Measurements from ENCODE around the gene TIMM23B.
"Not testable (repeated sequence)": the region's sequence is repeated elsewhere in the genome, so short reads cannot be mapped to it uniquely, and the experiment has no call there.

The TIMM23B gene

GRCh38 chr10:49948737-49949136, 6.9 kb downstream of the TIMM23B start:
- not testable (repeated sequence) for H3K27me3 Mint-ChIP-seq; H3K4me3 Mint-ChIP-seq; H3K9me3 Mint-ChIP-seq (ENCODE audit: low read depth); H3K27ac Mint-ChIP-seq; H3K36me3 Mint-ChIP-seq
- H3K4me1 Mint-ChIP-seq (ENCODE audit: low read depth) = peaks cover 20% of the 10 kb centered on the region

- H3K27me3 Mint-ChIP-seq; H3K36me3 Mint-ChIP-seq; H3K9me3 Mint-ChIP-seq (ENCODE audit: low read depth); H3K27ac Mint-ChIP-seq; H3K4me3 Mint-ChIP-seq: not testable (repeated sequence)
- peaks cover 12% of the 10 kb centered on the region for H3K4me1 Mint-ChIP-seq (ENCODE audit: low read depth)
Measured at GRCh38 chr10:49952006-49952405, 10.2 kb downstream of the TIMM23B start.

DNA sequence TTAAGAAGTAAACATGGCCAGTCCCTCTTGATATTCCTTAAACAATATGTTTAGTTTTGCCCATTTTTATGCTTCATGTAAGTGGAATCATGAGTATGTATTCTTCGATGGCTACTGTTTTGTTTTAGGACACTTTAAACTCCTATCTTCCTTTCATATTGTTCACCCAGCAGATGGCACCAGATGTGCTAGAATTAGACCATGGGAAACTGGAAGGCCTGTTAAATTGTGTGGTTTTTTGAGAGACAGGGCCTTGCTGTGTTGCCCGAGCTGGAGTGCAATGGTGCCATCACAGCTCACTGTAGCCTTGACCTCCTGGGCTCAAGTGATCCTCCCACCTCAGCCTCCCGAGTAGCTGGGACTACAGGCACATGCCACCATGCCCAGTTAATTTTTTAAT, 11.3 kb downstream of the TIMM23B start:
- not testable (repeated sequence) for H3K4me3 Mint-ChIP-seq; H3K27ac Mint-ChIP-seq; H3K27me3 Mint-ChIP-seq; H3K9me3 Mint-ChIP-seq (ENCODE audit: low read depth); H3K36me3 Mint-ChIP-seq
- H3K4me1 Mint-ChIP-seq (ENCODE audit: low read depth) = peaks cover 14% of the 10 kb centered on the region

DNA sequence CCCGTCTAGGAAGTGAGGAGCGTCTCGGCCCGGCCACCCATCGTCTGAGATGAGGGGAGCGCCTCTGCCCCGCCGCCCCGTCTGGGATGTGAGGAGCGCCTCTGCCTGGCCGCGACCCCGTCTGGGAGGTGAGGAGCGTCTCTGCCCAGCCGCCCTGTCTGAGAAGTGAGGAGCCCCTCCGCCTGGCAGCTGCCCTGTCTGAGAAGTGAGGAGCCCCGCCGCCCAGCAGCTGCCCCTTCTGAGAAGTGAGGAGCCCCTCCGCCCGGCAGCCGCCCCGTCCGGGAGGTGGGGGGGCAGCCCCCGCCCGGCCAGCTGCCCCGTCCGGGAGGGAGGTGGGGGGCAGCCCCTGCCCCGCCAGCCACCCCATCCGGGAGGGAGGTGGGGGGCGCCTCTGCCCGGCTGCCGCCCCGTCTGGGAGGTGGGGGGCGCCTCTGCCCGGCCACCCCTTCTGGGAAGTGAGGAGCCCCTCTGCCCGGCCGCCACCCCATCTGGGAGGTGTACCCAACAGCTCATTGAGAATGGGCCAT, 28.5 kb downstream of the TIMM23B start:
- H3K27me3 Mint-ChIP-seq; H3K36me3 Mint-ChIP-seq; H3K27ac Mint-ChIP-seq; H3K4me1 Mint-ChIP-seq (ENCODE audit: low read depth); H3K9me3 Mint-ChIP-seq (ENCODE audit: low read depth); H3K4me3 Mint-ChIP-seq: not testable (repeated sequence)

DNA sequence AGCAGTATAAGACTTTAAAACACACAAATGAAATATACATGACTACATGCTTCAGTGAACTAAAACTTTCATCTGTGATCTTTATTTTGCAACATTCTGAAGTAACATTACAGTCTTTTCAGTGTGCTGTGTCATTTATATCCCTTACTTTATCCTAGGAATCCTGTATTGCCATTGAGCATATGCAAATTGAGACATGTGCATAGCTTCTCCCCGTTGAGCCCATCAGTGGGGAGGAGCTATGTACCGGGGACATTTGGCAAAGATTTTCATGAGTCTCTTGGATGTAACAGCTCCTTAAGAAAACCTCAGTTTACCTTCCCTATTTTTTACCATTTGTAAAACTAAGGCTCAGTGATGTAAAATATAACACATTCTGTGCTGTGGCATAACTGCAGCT, 29.6 kb downstream of the TIMM23B start:
- not testable (repeated sequence) for H3K27ac Mint-ChIP-seq; H3K4me3 Mint-ChIP-seq; H3K9me3 Mint-ChIP-seq (ENCODE audit: low read depth); H3K36me3 Mint-ChIP-seq; H3K4me1 Mint-ChIP-seq (ENCODE audit: low read depth); H3K27me3 Mint-ChIP-seq

DNA sequence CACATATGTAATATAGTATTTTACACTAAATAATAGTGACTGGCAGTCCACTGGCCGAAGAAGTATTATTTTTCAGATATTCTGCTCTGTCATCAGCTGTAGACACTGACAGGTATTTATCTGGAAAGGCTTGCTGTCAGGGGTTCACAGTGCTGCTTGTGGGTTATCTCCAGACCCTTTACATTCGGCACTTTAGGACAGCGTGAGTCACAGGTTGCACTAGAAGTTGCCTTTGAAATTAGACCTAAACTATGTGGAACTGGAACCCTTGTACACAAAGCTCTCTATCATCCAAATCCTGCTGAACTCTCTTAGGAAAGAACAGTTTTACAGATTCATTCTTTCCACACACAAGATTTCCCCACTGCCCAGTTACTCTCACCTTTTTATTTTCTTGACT, 30.2 kb downstream of the TIMM23B start:
- H3K4me3 Mint-ChIP-seq; H3K27me3 Mint-ChIP-seq; H3K36me3 Mint-ChIP-seq; H3K27ac Mint-ChIP-seq; H3K9me3 Mint-ChIP-seq (ENCODE audit: low read depth); H3K4me1 Mint-ChIP-seq (ENCODE audit: low read depth): not testable (repeated sequence)

- H3K4me3 Mint-ChIP-seq; H3K4me1 Mint-ChIP-seq (ENCODE audit: low read depth); H3K27me3 Mint-ChIP-seq; H3K9me3 Mint-ChIP-seq (ENCODE audit: low read depth); H3K27ac Mint-ChIP-seq; H3K36me3 Mint-ChIP-seq: not testable (repeated sequence)
Measured at GRCh38 chr10:49977756-49978155, 35.9 kb downstream of the TIMM23B start.

DNA sequence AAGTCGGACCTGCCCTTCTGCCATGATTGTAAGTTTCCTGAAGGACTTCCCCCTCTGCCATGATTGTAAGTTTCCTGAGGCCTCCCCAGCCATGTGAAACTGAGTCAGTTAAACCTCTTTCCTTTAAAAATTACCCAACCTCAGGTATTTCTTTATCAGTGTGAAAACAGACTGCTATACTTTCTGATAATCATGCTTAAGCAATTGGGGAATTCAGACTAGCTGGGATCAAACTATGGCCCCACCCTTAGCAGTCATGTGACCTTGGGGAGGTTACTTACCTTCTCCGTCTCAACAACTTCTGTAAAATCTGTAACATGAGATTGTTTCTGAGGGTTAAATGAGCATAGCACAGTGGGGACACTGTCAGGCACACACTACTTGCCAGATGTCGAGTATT, 45.4 kb downstream of the TIMM23B start:
- H3K4me3 Mint-ChIP-seq; H3K4me1 Mint-ChIP-seq (ENCODE audit: low read depth); H3K27me3 Mint-ChIP-seq; H3K36me3 Mint-ChIP-seq; H3K27ac Mint-ChIP-seq; H3K9me3 Mint-ChIP-seq (ENCODE audit: low read depth): not testable (repeated sequence)

DNA sequence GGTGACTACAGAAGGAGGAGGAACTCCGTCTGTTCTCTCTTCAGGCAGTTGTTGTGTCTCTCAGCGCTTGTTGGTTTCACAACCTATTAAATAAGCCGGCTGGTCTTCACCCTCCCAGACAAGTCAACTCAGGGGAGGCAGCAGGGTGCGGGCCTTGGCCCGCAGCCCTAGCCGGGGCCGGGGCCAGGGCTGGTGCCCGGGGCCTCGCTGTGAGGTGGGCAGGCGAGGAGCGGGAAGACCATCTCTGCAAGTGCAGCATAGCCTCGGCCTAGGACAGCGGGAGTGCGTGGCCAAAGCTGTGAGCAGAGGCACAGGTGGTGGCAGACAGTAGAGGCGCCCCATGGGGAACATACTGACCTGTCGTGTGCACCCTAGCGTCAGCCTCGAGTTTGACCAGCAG, 46.5 kb downstream of the TIMM23B start, which contains the start of gene AGAP6:
Gene AGAP6 (plus strand): TSS at position 31 of the 400 bp plus-strand sequence. CDS start 310 bp downstream, at position 341.
- not testable (repeated sequence) for H3K9me3 Mint-ChIP-seq (ENCODE audit: low read depth); H3K4me1 Mint-ChIP-seq (ENCODE audit: low read depth); H3K36me3 Mint-ChIP-seq; H3K27ac Mint-ChIP-seq; H3K27me3 Mint-ChIP-seq; H3K4me3 Mint-ChIP-seq

DNA sequence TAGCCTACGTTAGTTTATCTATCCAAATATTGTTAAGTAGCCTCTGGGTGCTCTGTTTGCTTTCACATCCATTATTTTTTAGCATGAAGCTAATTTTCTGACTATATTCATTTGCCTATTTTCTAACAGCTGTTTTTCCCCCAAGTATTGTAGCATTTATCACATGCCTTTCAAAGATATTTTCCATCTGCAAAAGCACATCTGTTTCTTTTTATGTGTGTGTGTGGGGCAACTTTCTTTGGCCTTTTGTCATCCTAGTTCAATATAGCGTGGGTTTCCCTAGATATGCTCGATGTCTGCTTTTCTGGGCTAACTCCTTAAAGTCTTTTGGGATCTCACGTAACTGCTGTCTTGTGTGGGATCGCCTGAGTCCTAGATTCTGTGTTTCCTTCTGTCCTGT, 53.5 kb downstream of the TIMM23B start:
- not testable (repeated sequence) for H3K9me3 Mint-ChIP-seq (ENCODE audit: low read depth); H3K27ac Mint-ChIP-seq; H3K4me3 Mint-ChIP-seq; H3K36me3 Mint-ChIP-seq; H3K27me3 Mint-ChIP-seq; H3K4me1 Mint-ChIP-seq (ENCODE audit: low read depth)

GRCh38 chr10:50014024-50014423, 72.2 kb downstream of the TIMM23B start:
- H3K27ac Mint-ChIP-seq; H3K4me3 Mint-ChIP-seq; H3K36me3 Mint-ChIP-seq; H3K27me3 Mint-ChIP-seq; H3K4me1 Mint-ChIP-seq (ENCODE audit: low read depth); H3K9me3 Mint-ChIP-seq (ENCODE audit: low read depth): not testable (repeated sequence)

GRCh38 chr10:50015596-50016220, 73.9 kb downstream of the TIMM23B start:
- not testable (repeated sequence) for H3K9me3 Mint-ChIP-seq (ENCODE audit: low read depth); H3K27me3 Mint-ChIP-seq; H3K27ac Mint-ChIP-seq; H3K4me3 Mint-ChIP-seq; H3K4me1 Mint-ChIP-seq (ENCODE audit: low read depth); H3K36me3 Mint-ChIP-seq

- not testable (repeated sequence) for H3K27ac Mint-ChIP-seq; H3K9me3 Mint-ChIP-seq (ENCODE audit: low read depth); H3K36me3 Mint-ChIP-seq; H3K4me3 Mint-ChIP-seq; H3K27me3 Mint-ChIP-seq; H3K4me1 Mint-ChIP-seq (ENCODE audit: low read depth)
Measured at GRCh38 chr10:50016926-50017325, 75.1 kb downstream of the TIMM23B start.

- H3K9me3 Mint-ChIP-seq (ENCODE audit: low read depth); H3K27me3 Mint-ChIP-seq; H3K27ac Mint-ChIP-seq; H3K36me3 Mint-ChIP-seq; H3K4me1 Mint-ChIP-seq (ENCODE audit: low read depth); H3K4me3 Mint-ChIP-seq: not testable (repeated sequence)
Measured at GRCh38 chr10:50017646-50018045, 75.8 kb downstream of the TIMM23B start.

DNA sequence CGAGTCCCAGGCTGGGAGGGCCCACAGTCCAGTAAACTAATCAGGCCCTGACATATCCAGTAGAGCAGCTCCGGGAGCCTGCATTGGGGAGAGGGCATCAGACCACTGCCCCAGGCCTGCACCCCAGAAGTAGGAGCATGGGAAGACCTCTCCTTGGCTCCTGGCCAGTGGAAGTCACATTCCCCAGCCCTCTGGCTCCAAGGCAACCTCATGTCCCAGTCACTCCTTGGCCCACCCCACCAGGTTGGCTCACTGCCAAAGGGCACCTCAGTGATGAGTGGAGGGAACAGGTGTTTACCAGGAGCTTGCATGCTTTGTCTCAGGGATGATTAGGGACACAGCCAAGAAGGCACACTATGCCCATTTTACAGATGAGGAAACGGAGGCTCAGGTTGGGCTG, 77.4 kb downstream of the TIMM23B start:
- H3K27ac Mint-ChIP-seq; H3K27me3 Mint-ChIP-seq; H3K36me3 Mint-ChIP-seq; H3K9me3 Mint-ChIP-seq (ENCODE audit: low read depth); H3K4me1 Mint-ChIP-seq (ENCODE audit: low read depth); H3K4me3 Mint-ChIP-seq: not testable (repeated sequence)

GRCh38 chr10:50020451-50021024, 78.7 kb downstream of the TIMM23B start:
- H3K36me3 Mint-ChIP-seq; H3K27me3 Mint-ChIP-seq; H3K27ac Mint-ChIP-seq; H3K4me1 Mint-ChIP-seq (ENCODE audit: low read depth); H3K4me3 Mint-ChIP-seq; H3K9me3 Mint-ChIP-seq (ENCODE audit: low read depth): not testable (repeated sequence)
